Subcutaneous abdominal adipose tissue (tissue), 5 donors: ENCODE measurements around the gene WNK2.

Experiments used
- H3K27ac ChIP-seq: one replicate; pipeline ENCODE4 v1.7.0; 2013; ENCODE audit warnings: low read depth, mild to moderate bottlenecking, inconsistent platforms, low read length, moderate library complexity
- H3K27me3 ChIP-seq, 5 donors: one replicate each; pipeline ENCODE4 v1.7.0; 2013; ENCODE audit warnings: low read length in 5 of 5, inconsistent platforms in 1 of 5; ENCODE audit not compliant: control insufficient read depth in 5 of 5, insufficient read depth in 4 of 5
- H3K36me3 ChIP-seq, 5 donors: one replicate each; pipeline ENCODE4 v1.7.0; 2013; ENCODE audit warnings: low read length in 5 of 5; ENCODE audit not compliant: control insufficient read depth in 5 of 5, insufficient read depth in 5 of 5
- H3K4me1 ChIP-seq, 5 donors: one replicate each; pipeline ENCODE4 v1.7.0; 2013; ENCODE audit warnings: low read length in 5 of 5, mild to moderate bottlenecking in 3 of 5, moderate library complexity in 1 of 5; ENCODE audit not compliant: control insufficient read depth in 5 of 5, insufficient read depth in 5 of 5
- H3K4me3 ChIP-seq, 5 donors: one replicate each; pipeline ENCODE4 v1.7.0; 2013; ENCODE audit warnings: low read length in 5 of 5, low read depth in 1 of 5
- H3K9ac ChIP-seq, 5 donors: one replicate each; pipeline ENCODE4 v1.7.0; 2013; ENCODE audit warnings: low read length in 5 of 5, mild to moderate bottlenecking in 4 of 5, moderate library complexity in 3 of 5
- H3K9me3 ChIP-seq, 5 donors: one replicate each; pipeline ENCODE4 v1.7.0; 2013; ENCODE audit warnings: low read length in 5 of 5; ENCODE audit not compliant: control insufficient read depth in 5 of 5
- donor health status: healthy.
- donor health status: healthy.
- donor health status: healthy.
- donor health status: healthy.
- donor health status: healthy.

Gene WNK2

DNA sequence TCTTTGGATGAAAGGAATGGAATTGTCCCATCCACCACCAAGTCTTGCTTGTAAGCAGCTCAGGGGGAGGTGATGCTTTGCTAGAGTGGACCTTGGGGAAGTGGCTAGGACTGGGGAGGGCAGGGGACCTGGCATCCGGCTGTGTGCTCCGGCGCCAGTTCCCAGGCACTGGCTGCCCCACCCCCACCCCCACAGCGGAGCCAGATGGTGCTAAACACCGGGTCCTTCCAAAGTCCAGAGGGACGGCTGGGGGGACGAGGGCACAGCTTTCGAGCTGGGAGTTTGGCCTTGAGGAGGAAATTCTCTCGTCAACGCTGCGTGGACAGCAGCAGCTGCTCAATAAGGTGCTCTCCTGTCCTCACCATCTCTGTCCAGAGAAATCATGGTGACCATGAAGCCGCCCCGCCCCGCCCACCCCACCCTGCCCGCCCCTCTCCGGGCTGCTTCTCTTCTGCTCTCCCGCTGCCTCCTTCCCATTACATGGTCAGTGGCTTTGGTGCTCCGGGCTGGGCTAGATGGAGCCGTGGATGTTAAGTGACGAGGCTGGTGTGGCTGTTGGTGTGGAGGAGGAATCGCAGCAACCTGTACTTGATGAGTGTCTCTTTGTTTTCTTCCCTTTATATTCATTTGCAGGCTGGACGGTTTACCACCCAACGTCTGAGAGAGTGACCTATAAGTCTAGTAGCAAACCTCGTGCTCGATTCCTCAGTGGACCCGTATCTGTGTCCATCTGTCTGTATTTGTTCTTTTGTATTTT, 115.7 kb downstream of the WNK2 start:
- Histone ChIP-seq H3K4me3 (no peak overlapping the region), H3K27me3 (peaks cover 9 to 24% (median 16%) of the 10 kb centered on the region in 5 donors), H3K27ac (no peak overlapping the region), H3K36me3 (no peaks in the 10 kb centered on the region), H3K9ac (no peak overlapping the region), H3K4me1 (peaks cover 0 to 11% (median 0%) of the 10 kb centered on the region in 5 donors), H3K9me3 (no peaks in the 10 kb centered on the region)

GRCh38 chr9:93300175-93300572, 116.2 kb downstream of the WNK2 start:
- peaks cover 0 to 11% (median 2%) of the 10 kb centered on the region in 5 donors for H3K4me1 ChIP-seq
- no peak overlapping the region for H3K27ac ChIP-seq
- no peak overlapping the region for H3K4me3 ChIP-seq
- H3K9me3 ChIP-seq: no peaks in the 10 kb centered on the region
- no peaks in the 10 kb centered on the region for H3K36me3 ChIP-seq
- H3K9ac ChIP-seq: no peak overlapping the region
- peaks cover 7 to 21% (median 16%) of the 10 kb centered on the region in 5 donors for H3K27me3 ChIP-seq

- H3K4me3 ChIP-seq: no peak overlapping the region
- peaks cover 7 to 21% (median 16%) of the 10 kb centered on the region in 5 donors for H3K27me3 ChIP-seq
- H3K27ac ChIP-seq: no peak overlapping the region
- H3K36me3 ChIP-seq: no peaks in the 10 kb centered on the region
- no peaks in the 10 kb centered on the region for H3K9me3 ChIP-seq
- H3K9ac ChIP-seq: no peak overlapping the region
- H3K4me1 ChIP-seq: peaks cover 0 to 16% (median 7%) of the 10 kb centered on the region in 5 donors
Measured at GRCh38 chr9:93300585-93301081, 116.7 kb downstream of the WNK2 start.

- no peaks in the 10 kb centered on the region for H3K9me3 ChIP-seq
- peaks cover 7 to 21% (median 16%) of the 10 kb centered on the region in 5 donors for H3K27me3 ChIP-seq
- H3K9ac ChIP-seq: no peak overlapping the region
- no peak overlapping the region for H3K27ac ChIP-seq
- H3K4me3 ChIP-seq: no peak overlapping the region
- H3K36me3 ChIP-seq: no peaks in the 10 kb centered on the region
- peaks cover 0 to 21% (median 8%) of the 10 kb centered on the region in 5 donors for H3K4me1 ChIP-seq
Measured at GRCh38 chr9:93301291-93301811, 117.4 kb downstream of the WNK2 start.

GRCh38 chr9:93301911-93302541, 118.1 kb downstream of the WNK2 start:
- Histone ChIP-seq H3K4me3 (no peak overlapping the region), H3K4me1 (peaks cover 0 to 21% (median 8%) of the 10 kb centered on the region in 5 donors), H3K9ac (no peak overlapping the region), H3K27me3 (peaks cover 7 to 20% (median 14%) of the 10 kb centered on the region in 5 donors), H3K27ac (no peak overlapping the region), H3K36me3 (no peaks in the 10 kb centered on the region), H3K9me3 (no peaks in the 10 kb centered on the region)

DNA sequence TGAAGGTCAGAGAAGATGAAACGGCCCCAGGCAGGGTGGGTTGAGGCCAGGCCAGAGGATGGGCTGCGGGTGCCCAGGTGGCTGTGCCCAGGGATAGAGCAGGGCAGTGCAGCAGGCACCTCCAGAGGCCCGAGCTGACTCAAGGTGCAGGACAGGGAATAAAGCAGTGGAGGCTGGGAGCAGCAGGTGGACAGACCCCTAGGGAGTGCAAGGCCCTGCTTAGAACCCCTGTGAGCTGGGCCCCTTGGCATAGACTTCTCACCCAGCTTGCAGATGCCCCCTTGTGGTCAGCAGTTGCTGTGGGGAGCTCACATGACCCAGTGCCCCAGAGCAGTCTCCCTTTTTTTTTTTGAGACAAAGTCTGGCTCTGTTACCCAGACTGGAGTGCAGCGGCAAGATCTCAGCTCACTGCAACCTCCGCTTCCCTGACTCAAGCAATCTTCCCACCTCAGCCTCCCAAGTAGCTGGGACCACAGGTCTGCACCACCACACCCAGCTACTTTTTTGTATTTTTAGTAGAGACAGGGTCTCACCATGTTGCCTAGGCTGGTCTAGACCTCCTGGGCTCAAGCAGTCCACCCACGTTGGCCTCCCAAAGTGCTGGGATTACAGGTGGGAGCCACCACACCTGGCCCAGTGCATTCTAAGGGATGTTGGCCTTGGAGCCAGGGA, 118.8 kb downstream of the WNK2 start:
- Histone ChIP-seq H3K27me3 (peaks cover 6 to 13% (median 7%) of the 10 kb centered on the region in 5 donors), H3K4me3 (no peak overlapping the region), H3K27ac (no peak overlapping the region), H3K9ac (no peak overlapping the region), H3K9me3 (no peaks in the 10 kb centered on the region), H3K4me1 (peaks cover 0 to 21% (median 8%) of the 10 kb centered on the region in 5 donors), H3K36me3 (no peaks in the 10 kb centered on the region)

GRCh38 chr9:93303258-93303771, 119.4 kb downstream of the WNK2 start:
- H3K4me1 ChIP-seq: peaks cover 0 to 21% (median 8%) of the 10 kb centered on the region in 5 donors
- no peak overlapping the region for H3K27ac ChIP-seq
- no peaks in the 10 kb centered on the region for H3K36me3 ChIP-seq
- H3K27me3 ChIP-seq: peaks cover 1 to 9% (median 2%) of the 10 kb centered on the region in 5 donors
- H3K9me3 ChIP-seq: no peaks in the 10 kb centered on the region
- H3K9ac ChIP-seq: no peak overlapping the region
- no peak overlapping the region for H3K4me3 ChIP-seq

GRCh38 chr9:93303806-93304573, 120.1 kb downstream of the WNK2 start:
- no peaks in the 10 kb centered on the region for H3K9me3 ChIP-seq
- H3K9ac ChIP-seq: no peak overlapping the region
- H3K27ac ChIP-seq: no peak overlapping the region

More at GRCh38 chr9:93303806-93304573, 120.1 kb downstream of the WNK2 start:
- peaks cover 0 to 4% (median 0%) of the 10 kb centered on the region in 5 donors for H3K27me3 ChIP-seq
- no peak overlapping the region for H3K4me3 ChIP-seq
- peaks cover 0 to 21% (median 8%) of the 10 kb centered on the region in 5 donors for H3K4me1 ChIP-seq
- H3K36me3 ChIP-seq: no peaks in the 10 kb centered on the region
